Measurements from ENCODE around the gene HMGCLL1.

Gene HMGCLL1

DNA sequence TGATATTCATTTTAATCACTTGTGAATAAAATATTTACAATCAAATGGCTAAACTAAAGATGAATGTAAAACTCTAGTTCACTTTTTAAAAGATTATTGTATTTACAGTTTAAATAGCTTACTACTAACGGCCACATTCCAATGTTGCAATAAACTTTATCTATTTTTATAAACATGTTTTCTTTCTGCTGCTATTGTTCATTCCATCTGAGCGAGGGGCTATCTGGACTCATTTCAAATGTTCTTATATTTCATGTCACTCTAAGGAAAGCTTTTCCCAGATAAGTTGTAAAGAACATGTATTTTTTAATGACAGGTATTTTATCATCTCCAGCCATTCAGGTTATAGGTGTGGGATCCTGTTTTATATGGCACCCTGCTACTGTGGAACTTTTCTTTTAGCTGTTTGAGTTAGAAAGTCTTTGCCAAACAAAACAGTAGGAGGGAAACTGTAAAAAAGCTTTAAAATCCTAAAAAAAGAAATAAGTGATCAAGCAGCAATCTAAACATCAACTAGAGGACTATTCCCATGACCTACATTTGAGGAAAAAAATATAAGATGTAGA, 42.5 kb downstream of the HMGCLL1 start:
- Histone ChIP-seq H3K36me3 (ENCODE audit: control insufficient read depth in 5 of 5, insufficient read depth in 5 of 5, low read length in 5 of 5) (no peaks in the 10 kb centered on the region), H3K9me3 (ENCODE audit: control insufficient read depth in 5 of 5, low read length in 5 of 5) (peaks cover 0 to 4% (median 0%) of the 10 kb centered on the region in 5 donors), H3K4me1 (ENCODE audit: control insufficient read depth in 5 of 5, insufficient read depth in 5 of 5, low read length in 5 of 5) (no peaks in the 10 kb centered on the region), H3K27me3 (ENCODE audit: control insufficient read depth in 5 of 5, insufficient read depth in 4 of 5, low read length in 5 of 5) (no peaks in the 10 kb centered on the region), H3K9ac (ENCODE audit: low read length in 5 of 5) (no peak overlapping the region), H3K4me3 (ENCODE audit: low read depth in 1 of 5, low read length in 5 of 5) (no peak overlapping the region), H3K27ac (ENCODE audit: low read depth, low read length) (no peak overlapping the region)

DNA sequence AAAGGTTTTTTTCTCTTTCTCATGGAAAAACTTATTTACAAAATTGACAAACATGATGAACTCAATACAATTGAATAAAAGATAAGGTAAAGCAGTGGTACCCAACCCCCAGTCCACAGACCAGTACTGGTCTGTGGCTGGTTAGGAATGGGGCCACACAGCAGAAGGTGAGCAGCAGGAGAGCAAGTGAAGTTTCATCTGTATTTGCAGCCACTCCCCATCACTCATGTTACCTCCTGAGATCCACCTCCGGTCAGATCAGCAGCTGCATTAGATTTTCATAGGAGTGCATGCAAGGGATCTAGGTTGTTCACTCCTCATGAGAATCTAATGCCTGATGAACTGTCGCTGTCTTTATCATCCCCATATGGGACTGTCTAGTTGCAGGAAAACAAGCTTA, 47.5 kb downstream of the HMGCLL1 start:
- Histone ChIP-seq H3K9me3 (ENCODE audit: control insufficient read depth in 5 of 5, low read length in 5 of 5) (no peaks in the 10 kb centered on the region), H3K9ac (ENCODE audit: low read length in 5 of 5) (no peak overlapping the region), H3K4me3 (ENCODE audit: low read depth in 1 of 5, low read length in 5 of 5) (no peak overlapping the region), H3K27me3 (ENCODE audit: control insufficient read depth in 5 of 5, insufficient read depth in 4 of 5, low read length in 5 of 5) (no peaks in the 10 kb centered on the region), H3K36me3 (ENCODE audit: control insufficient read depth in 5 of 5, insufficient read depth in 5 of 5, low read length in 5 of 5) (no peaks in the 10 kb centered on the region), H3K27ac (ENCODE audit: low read depth, low read length) (no peak overlapping the region), H3K4me1 (ENCODE audit: control insufficient read depth in 5 of 5, insufficient read depth in 5 of 5, low read length in 5 of 5) (no peaks in the 10 kb centered on the region)

DNA sequence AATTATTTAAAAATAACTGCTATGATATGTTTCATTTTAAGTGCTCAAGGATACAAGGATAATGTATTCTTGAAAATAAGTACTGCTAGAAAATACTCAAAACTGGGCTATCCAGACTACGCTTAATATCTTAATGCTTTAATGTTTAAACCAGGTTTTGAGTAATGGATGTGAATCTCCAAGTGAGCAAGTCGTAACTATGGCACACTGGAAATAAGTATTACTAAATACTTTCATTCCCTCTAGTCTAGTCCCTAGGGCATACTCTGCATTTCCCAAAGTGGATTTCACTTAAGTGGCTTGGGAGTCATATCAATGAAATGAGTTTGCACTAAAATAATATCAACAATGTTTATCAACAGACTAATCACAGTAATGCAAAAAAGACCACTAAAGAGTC, 48.1 kb downstream of the HMGCLL1 start:
- no peak overlapping the region for H3K27ac ChIP-seq (ENCODE audit: low read depth, low read length)

DNA sequence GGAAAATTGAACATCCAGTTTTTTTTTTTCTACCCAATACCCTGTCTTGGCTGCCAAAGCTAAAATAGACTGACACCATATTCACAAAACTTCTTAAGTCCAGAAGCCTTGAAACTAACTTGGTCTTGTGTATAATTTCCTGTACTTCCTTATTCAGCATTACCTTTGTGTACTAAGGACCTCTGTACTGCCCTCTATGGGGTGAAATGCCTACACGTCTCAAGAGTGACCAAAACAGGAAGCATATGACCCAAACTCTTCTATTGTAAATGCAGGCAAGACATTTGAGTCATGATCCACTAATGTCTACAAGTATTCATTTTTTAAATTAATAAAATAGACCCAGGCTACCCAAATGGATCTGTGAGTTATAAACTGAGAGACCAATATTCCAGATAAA, 50.4 kb downstream of the HMGCLL1 start:
- Histone ChIP-seq H3K4me3 (ENCODE audit: low read depth in 1 of 5, low read length in 5 of 5) (no peak overlapping the region), H3K27ac (ENCODE audit: low read depth, low read length) (no peak overlapping the region), H3K9ac (ENCODE audit: low read length in 5 of 5) (no peak overlapping the region), H3K36me3 (ENCODE audit: control insufficient read depth in 5 of 5, insufficient read depth in 5 of 5, low read length in 5 of 5) (no peaks in the 10 kb centered on the region), H3K4me1 (ENCODE audit: control insufficient read depth in 5 of 5, insufficient read depth in 5 of 5, low read length in 5 of 5) (no peaks in the 10 kb centered on the region), H3K9me3 (ENCODE audit: control insufficient read depth in 5 of 5, low read length in 5 of 5) (no peaks in the 10 kb centered on the region), H3K27me3 (ENCODE audit: control insufficient read depth in 5 of 5, insufficient read depth in 4 of 5, low read length in 5 of 5) (no peaks in the 10 kb centered on the region)

More for the DNA sequence above, 48.1 kb downstream of the HMGCLL1 start:
- no peaks in the 10 kb centered on the region for H3K4me1 ChIP-seq (ENCODE audit: control insufficient read depth in 5 of 5, insufficient read depth in 5 of 5, low read length in 5 of 5)
- H3K36me3 ChIP-seq (ENCODE audit: control insufficient read depth in 5 of 5, insufficient read depth in 5 of 5, low read length in 5 of 5) = no peaks in the 10 kb centered on the region
- H3K4me3 ChIP-seq (ENCODE audit: low read depth in 1 of 5, low read length in 5 of 5) = no peak overlapping the region
- H3K9me3 ChIP-seq (ENCODE audit: control insufficient read depth in 5 of 5, low read length in 5 of 5) = no peaks in the 10 kb centered on the region
- no peak overlapping the region for H3K9ac ChIP-seq (ENCODE audit: low read length in 5 of 5)
- H3K27me3 ChIP-seq (ENCODE audit: control insufficient read depth in 5 of 5, insufficient read depth in 4 of 5, low read length in 5 of 5) = no peaks in the 10 kb centered on the region

DNA sequence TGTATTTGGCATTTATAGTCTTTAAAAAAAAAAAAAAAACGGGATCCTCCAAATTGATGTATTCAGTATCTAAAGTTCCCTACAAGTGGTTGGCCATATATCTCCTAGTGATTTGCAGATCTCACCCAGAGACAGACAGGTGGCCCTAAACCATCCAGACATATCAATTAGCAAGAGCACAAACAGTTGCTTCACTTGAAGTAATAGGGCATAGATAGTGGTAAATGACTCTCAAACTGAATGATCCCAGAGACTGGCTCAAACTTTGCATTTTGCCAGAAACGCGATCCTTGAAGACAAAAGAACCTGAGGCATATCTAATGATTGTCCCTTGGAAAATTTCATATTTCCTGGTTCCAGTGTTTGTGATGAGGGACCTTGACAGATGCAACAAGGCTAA, 54.6 kb downstream of the HMGCLL1 start:
- H3K27ac ChIP-seq (ENCODE audit: low read depth, low read length) = no peak overlapping the region
- no peak overlapping the region for H3K9ac ChIP-seq (ENCODE audit: low read length in 5 of 5)
- no peaks in the 10 kb centered on the region for H3K4me1 ChIP-seq (ENCODE audit: control insufficient read depth in 5 of 5, insufficient read depth in 5 of 5, low read length in 5 of 5)
- no peaks in the 10 kb centered on the region for H3K27me3 ChIP-seq (ENCODE audit: control insufficient read depth in 5 of 5, insufficient read depth in 4 of 5, low read length in 5 of 5)
- no peak overlapping the region for H3K4me3 ChIP-seq (ENCODE audit: low read depth in 1 of 5, low read length in 5 of 5)
- no peaks in the 10 kb centered on the region for H3K36me3 ChIP-seq (ENCODE audit: control insufficient read depth in 5 of 5, insufficient read depth in 5 of 5, low read length in 5 of 5)
- no peaks in the 10 kb centered on the region for H3K9me3 ChIP-seq (ENCODE audit: control insufficient read depth in 5 of 5, low read length in 5 of 5)

DNA sequence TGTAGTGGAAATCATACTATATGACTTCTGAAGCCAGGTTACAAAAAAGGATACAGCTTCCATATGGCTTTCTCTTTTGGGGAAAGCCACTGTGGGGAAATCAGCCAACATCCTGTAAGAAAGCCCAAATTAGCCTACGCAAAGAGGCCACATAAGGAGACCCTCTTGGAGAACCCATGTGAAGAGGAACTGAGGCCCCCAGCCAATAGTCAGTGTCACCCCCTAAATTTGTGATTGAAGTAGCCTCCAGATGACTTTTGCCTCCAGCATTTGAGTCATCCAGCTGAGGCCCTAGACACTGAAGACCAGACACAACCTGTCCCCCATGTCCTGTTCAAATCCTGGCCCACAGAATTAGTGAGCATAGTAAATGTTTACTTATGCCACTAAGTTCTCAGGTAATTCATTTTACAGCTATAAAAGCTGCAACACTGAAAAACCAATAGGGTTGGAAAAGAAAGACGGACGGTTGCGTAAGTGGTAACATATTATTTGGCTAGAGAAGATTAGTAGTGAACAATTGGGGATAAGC, 60.4 kb downstream of the HMGCLL1 start:
- Histone ChIP-seq H3K4me1 (ENCODE audit: control insufficient read depth in 5 of 5, insufficient read depth in 5 of 5, low read length in 5 of 5) (no peaks in the 10 kb centered on the region), H3K9me3 (ENCODE audit: control insufficient read depth in 5 of 5, low read length in 5 of 5) (no peaks in the 10 kb centered on the region), H3K9ac (ENCODE audit: low read length in 5 of 5) (no peak overlapping the region), H3K4me3 (ENCODE audit: low read depth in 1 of 5, low read length in 5 of 5) (no peak overlapping the region), H3K27ac (ENCODE audit: low read depth, low read length) (no peak overlapping the region), H3K36me3 (ENCODE audit: control insufficient read depth in 5 of 5, insufficient read depth in 5 of 5, low read length in 5 of 5) (no peaks in the 10 kb centered on the region), H3K27me3 (ENCODE audit: control insufficient read depth in 5 of 5, insufficient read depth in 4 of 5, low read length in 5 of 5) (no peaks in the 10 kb centered on the region)

DNA sequence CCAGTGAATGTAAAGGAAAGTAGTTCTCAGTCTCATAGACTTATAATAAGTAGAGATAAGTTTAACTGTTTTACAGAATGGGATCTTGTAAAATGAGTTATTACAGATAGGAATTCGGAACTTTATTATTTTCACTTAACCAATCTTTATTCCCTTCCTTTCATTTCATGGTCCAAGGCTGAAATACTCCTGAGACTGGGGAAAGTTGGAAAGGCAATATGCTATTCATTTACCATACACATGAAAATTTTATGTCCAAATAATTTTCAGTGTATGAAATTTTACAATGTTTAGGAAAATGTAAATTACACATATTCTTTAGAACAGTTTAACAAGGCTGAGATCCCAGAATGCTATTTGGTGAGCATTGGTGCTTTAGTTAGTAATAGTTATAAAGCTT, 62.3 kb downstream of the HMGCLL1 start:
- no peak overlapping the region for H3K27ac ChIP-seq (ENCODE audit: low read depth, low read length)
- H3K9me3 ChIP-seq (ENCODE audit: control insufficient read depth in 5 of 5, low read length in 5 of 5) = no peaks in the 10 kb centered on the region
- no peak overlapping the region for H3K9ac ChIP-seq (ENCODE audit: low read length in 5 of 5)
- no peaks in the 10 kb centered on the region for H3K36me3 ChIP-seq (ENCODE audit: control insufficient read depth in 5 of 5, insufficient read depth in 5 of 5, low read length in 5 of 5)
- no peaks in the 10 kb centered on the region for H3K27me3 ChIP-seq (ENCODE audit: control insufficient read depth in 5 of 5, insufficient read depth in 4 of 5, low read length in 5 of 5)
- no peak overlapping the region for H3K4me3 ChIP-seq (ENCODE audit: low read depth in 1 of 5, low read length in 5 of 5)
- no peaks in the 10 kb centered on the region for H3K4me1 ChIP-seq (ENCODE audit: control insufficient read depth in 5 of 5, insufficient read depth in 5 of 5, low read length in 5 of 5)

DNA sequence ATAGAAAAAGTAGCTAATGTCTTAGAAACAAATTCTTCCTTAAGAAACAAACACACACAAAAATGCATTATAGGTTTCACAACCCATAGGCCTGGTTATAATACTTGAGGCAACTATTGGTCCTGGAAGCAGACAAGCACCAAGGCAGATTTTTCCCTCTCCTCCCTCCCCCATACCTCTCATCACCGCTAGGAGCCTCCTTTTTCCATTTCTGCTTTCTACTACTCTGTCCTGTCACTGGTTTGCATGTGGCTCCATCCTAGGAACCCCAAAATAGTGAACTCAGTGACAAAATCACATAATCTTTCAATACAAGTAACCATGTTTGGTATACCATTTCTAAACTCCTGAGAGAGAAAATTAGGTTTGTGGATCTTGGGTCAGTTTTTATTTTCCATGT, 66.1 kb downstream of the HMGCLL1 start:
- Histone ChIP-seq H3K27ac (ENCODE audit: low read depth, low read length) (no peak overlapping the region), H3K4me1 (ENCODE audit: control insufficient read depth in 5 of 5, insufficient read depth in 5 of 5, low read length in 5 of 5) (no peaks in the 10 kb centered on the region), H3K9me3 (ENCODE audit: control insufficient read depth in 5 of 5, low read length in 5 of 5) (no peaks in the 10 kb centered on the region), H3K4me3 (ENCODE audit: low read depth in 1 of 5, low read length in 5 of 5) (no peak overlapping the region), H3K9ac (ENCODE audit: low read length in 5 of 5) (no peak overlapping the region), H3K36me3 (ENCODE audit: control insufficient read depth in 5 of 5, insufficient read depth in 5 of 5, low read length in 5 of 5) (no peaks in the 10 kb centered on the region), H3K27me3 (ENCODE audit: control insufficient read depth in 5 of 5, insufficient read depth in 4 of 5, low read length in 5 of 5) (no peaks in the 10 kb centered on the region)

DNA sequence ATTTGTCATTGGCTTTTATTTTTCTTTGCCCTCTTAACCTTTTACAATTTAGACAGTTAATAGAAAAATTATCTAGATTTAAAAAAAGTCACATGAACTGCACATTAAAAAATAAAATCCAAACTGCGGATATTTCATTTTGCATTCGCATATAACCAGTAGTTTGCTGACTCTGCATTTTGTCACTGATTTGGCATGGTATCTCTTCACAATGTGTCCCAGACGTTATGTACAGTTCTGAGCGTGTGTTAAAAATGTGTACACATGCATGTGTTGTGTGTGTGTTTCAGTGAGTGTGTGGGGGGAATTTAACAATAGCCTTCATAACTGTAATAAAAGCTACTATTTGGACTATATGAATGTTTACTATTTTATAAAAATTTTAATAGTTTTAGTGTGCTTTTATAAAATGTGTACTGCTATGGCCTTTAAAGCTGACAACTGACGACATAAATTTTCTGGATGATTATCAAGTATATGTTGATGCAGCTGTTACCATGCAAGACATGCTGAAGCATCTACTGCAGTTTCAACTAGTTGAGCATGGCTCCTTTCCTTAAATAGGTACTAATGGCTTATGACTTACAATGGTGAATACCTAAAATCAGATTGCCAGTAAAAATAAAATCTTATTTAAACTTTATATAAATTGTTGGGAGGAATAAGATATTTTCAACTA, 67.7 kb downstream of the HMGCLL1 start:
- Histone ChIP-seq H3K27ac (ENCODE audit: low read depth, low read length) (no peak overlapping the region), H3K36me3 (ENCODE audit: control insufficient read depth in 5 of 5, insufficient read depth in 5 of 5, low read length in 5 of 5) (no peaks in the 10 kb centered on the region), H3K4me3 (ENCODE audit: low read depth in 1 of 5, low read length in 5 of 5) (no peak overlapping the region)

DNA sequence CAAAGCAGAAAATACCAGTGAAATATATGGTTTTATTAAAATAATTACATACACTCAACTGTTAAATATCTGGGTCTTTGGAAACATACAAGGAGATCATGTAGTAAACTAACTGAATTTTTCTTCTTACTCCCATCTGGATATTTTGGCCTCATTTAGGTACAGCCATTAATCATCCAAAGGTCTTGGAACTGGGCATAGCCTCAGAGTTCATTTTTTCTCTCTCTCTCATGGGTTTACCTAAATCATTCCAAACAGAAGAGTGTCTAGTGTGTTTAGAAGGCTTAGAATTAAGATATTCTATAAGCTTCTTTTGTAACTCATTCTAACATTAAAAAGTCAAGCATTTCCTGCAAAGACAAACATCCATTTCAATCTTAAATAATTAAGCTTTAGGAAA, 79.4 kb downstream of the HMGCLL1 start:
- Histone ChIP-seq H3K9ac (ENCODE audit: low read length in 5 of 5) (no peak overlapping the region), H3K4me3 (ENCODE audit: low read depth in 1 of 5, low read length in 5 of 5) (no peak overlapping the region), H3K4me1 (ENCODE audit: control insufficient read depth in 5 of 5, insufficient read depth in 5 of 5, low read length in 5 of 5) (peaks cover 0 to 5% (median 0%) of the 10 kb centered on the region in 5 donors), H3K27me3 (ENCODE audit: control insufficient read depth in 5 of 5, insufficient read depth in 4 of 5, low read length in 5 of 5) (no peaks in the 10 kb centered on the region), H3K36me3 (ENCODE audit: control insufficient read depth in 5 of 5, insufficient read depth in 5 of 5, low read length in 5 of 5) (no peaks in the 10 kb centered on the region), H3K27ac (ENCODE audit: low read depth, low read length) (no peak overlapping the region), H3K9me3 (ENCODE audit: control insufficient read depth in 5 of 5, low read length in 5 of 5) (no peaks in the 10 kb centered on the region)

More for the DNA sequence above, 67.7 kb downstream of the HMGCLL1 start:
- no peaks in the 10 kb centered on the region for H3K27me3 ChIP-seq (ENCODE audit: control insufficient read depth in 5 of 5, insufficient read depth in 4 of 5, low read length in 5 of 5)
- H3K9ac ChIP-seq (ENCODE audit: low read length in 5 of 5) = no peak overlapping the region
- H3K4me1 ChIP-seq (ENCODE audit: control insufficient read depth in 5 of 5, insufficient read depth in 5 of 5, low read length in 5 of 5) = no peaks in the 10 kb centered on the region
- no peaks in the 10 kb centered on the region for H3K9me3 ChIP-seq (ENCODE audit: control insufficient read depth in 5 of 5, low read length in 5 of 5)

Measured in subcutaneous abdominal adipose tissue (tissue), 5 donors.